ENCODE data around the gene FANK1. TPM values are rescaled to one million over a fixed set of nuclear protein-coding genes. Genes with fewer than 3 reads are reported as not detected.
"Not testable (repeated sequence)": the region's sequence is repeated elsewhere in the genome, so short reads cannot be mapped to it uniquely, and the experiment has no call there.

Gene FANK1
- total RNA-seq, 1 donor from 2014 or later = 3.3 TPM

GRCh38 chr10:125911990-125912389 lies 15.6 kb downstream of the FANK1 start:
- Mint-ChIP-seq H3K27ac (ENCODE audit: unreplicated experiment) (no peak overlapping the region), H3K27me3 (ENCODE audit: low read depth) (peaks cover 2% of the 10 kb centered on the region), H3K36me3 (ENCODE audit: low read depth) (peaks cover 5% of the 10 kb centered on the region), H3K4me3 (ENCODE audit: unreplicated experiment) (no peak overlapping the region), H3K4me1 (ENCODE audit: low read depth) (no peaks in the 10 kb centered on the region), H3K9me3 (ENCODE audit: low read depth) (no peaks in the 10 kb centered on the region)
- TF ChIP-seq CTCF (IDR thresholded peaks at IDR 0.05) = no peak
- DNase-seq (ENCODE audit: low spot score) = no peak

- not testable (repeated sequence) for H3K27ac Mint-ChIP-seq (ENCODE audit: unreplicated experiment); H3K27me3 Mint-ChIP-seq (ENCODE audit: low read depth); H3K36me3 Mint-ChIP-seq (ENCODE audit: low read depth); DNase-seq (ENCODE audit: low spot score); H3K9me3 Mint-ChIP-seq (ENCODE audit: low read depth); H3K4me1 Mint-ChIP-seq (ENCODE audit: low read depth); H3K4me3 Mint-ChIP-seq (ENCODE audit: unreplicated experiment)
Observed at GRCh38 chr10:125913277-125913676, 16.9 kb downstream of the FANK1 start.

- Mint-ChIP-seq H3K36me3 (ENCODE audit: low read depth) (no peaks in the 10 kb centered on the region), H3K27ac (ENCODE audit: unreplicated experiment) (no peak overlapping the region), H3K4me3 (ENCODE audit: unreplicated experiment) (no peak overlapping the region), H3K9me3 (ENCODE audit: low read depth) (peaks cover 3% of the 10 kb centered on the region), H3K4me1 (ENCODE audit: low read depth) (peaks cover 4% of the 10 kb centered on the region), H3K27me3 (ENCODE audit: low read depth) (peaks cover 2% of the 10 kb centered on the region)
- DNase-seq (ENCODE audit: low spot score) = no peak
- TF ChIP-seq CTCF (IDR thresholded peaks at IDR 0.05) = no peak
Observed at GRCh38 chr10:125916977-125917376, 20.6 kb downstream of the FANK1 start.

- H3K36me3 Mint-ChIP-seq (ENCODE audit: low read depth); DNase-seq (ENCODE audit: low spot score); H3K4me1 Mint-ChIP-seq (ENCODE audit: low read depth); H3K4me3 Mint-ChIP-seq (ENCODE audit: unreplicated experiment); H3K27ac Mint-ChIP-seq (ENCODE audit: unreplicated experiment); H3K9me3 Mint-ChIP-seq (ENCODE audit: low read depth); H3K27me3 Mint-ChIP-seq (ENCODE audit: low read depth): not testable (repeated sequence)
Observed at GRCh38 chr10:125917704-125918361, 21.5 kb downstream of the FANK1 start.

GRCh38 chr10:125921643-125922306 lies 25.4 kb downstream of the FANK1 start:
- H3K36me3 Mint-ChIP-seq (ENCODE audit: low read depth); H3K27me3 Mint-ChIP-seq (ENCODE audit: low read depth); H3K4me3 Mint-ChIP-seq (ENCODE audit: unreplicated experiment); H3K4me1 Mint-ChIP-seq (ENCODE audit: low read depth); DNase-seq (ENCODE audit: low spot score); H3K9me3 Mint-ChIP-seq (ENCODE audit: low read depth); H3K27ac Mint-ChIP-seq (ENCODE audit: unreplicated experiment): not testable (repeated sequence)

GRCh38 chr10:125925262-125925834 lies 29.0 kb downstream of the FANK1 start:
- Mint-ChIP-seq H3K36me3 (ENCODE audit: low read depth) (no peaks in the 10 kb centered on the region), H3K9me3 (ENCODE audit: low read depth) (peaks cover 2% of the 10 kb centered on the region), H3K4me1 (ENCODE audit: low read depth) (peaks cover 4% of the 10 kb centered on the region), H3K27ac (ENCODE audit: unreplicated experiment) (no peak overlapping the region), H3K27me3 (ENCODE audit: low read depth) (no peaks in the 10 kb centered on the region), H3K4me3 (ENCODE audit: unreplicated experiment) (no peak overlapping the region)
- DNase-seq (ENCODE audit: low spot score) = no peak
- TF ChIP-seq CTCF (IDR thresholded peaks at IDR 0.05) = no peak

Data from chondrocyte (in vitro differentiated cells).